Osteocyte (in vitro differentiated cells): ENCODE measurements around the gene TTLL10. TPM values are rescaled to one million over a fixed set of nuclear protein-coding genes. Genes with fewer than 3 reads are reported as not detected.

ENCODE experiments used
- DNase-seq: peaks from one replicate; pipeline ENCODE4 v3.0.0; 2021; ENCODE audit warnings: mixed read lengths; ENCODE audit not compliant: unreplicated experiment; ENCODE audit errors: extremely low spot score
- H3K27ac Mint-ChIP-seq: one replicate; pipeline ENCODE4 v1.8.0; 2021; ENCODE audit warnings: mild to moderate bottlenecking, mixed read lengths; ENCODE audit not compliant: unreplicated experiment
- H3K27me3 Mint-ChIP-seq: one replicate; pipeline ENCODE4 v1.8.0; 2021; ENCODE audit warnings: mixed read lengths; ENCODE audit not compliant: unreplicated experiment
- H3K36me3 Mint-ChIP-seq: one replicate; pipeline ENCODE4 v1.8.0; 2021; ENCODE audit warnings: mixed read lengths; ENCODE audit not compliant: unreplicated experiment
- H3K4me1 Mint-ChIP-seq: one replicate; pipeline ENCODE4 v1.8.0; 2021; ENCODE audit warnings: mixed read lengths; ENCODE audit not compliant: unreplicated experiment
- H3K4me3 Mint-ChIP-seq: one replicate; pipeline ENCODE4 v1.8.0; 2021; ENCODE audit warnings: mild to moderate bottlenecking, moderate library complexity, mixed read lengths; ENCODE audit not compliant: unreplicated experiment
- H3K9me3 Mint-ChIP-seq: one replicate; pipeline ENCODE4 v1.8.0; 2021; ENCODE audit warnings: mixed read lengths; ENCODE audit not compliant: unreplicated experiment
- long read RNA-seq: library from polyadenylated mRNA; unstranded; transcript quantifications from one replicate; pipeline ENCODE4 v2.0.0, GENCODE V29; 2021
- total RNA-seq: library from RNA; stranded (reverse); gene quantifications from 2 replicates; pipeline ENCODE4 v1.2.1, GENCODE V29; 2021
- TF ChIP-seq, protein P1 (sequence below): fragments of 200-600 bp; sonication (generic); IDR thresholded peaks from 2 replicates; pipeline ENCODE4 v1.5.0; 2021; ENCODE audit warnings: antibody characterized with exemption, mild to moderate bottlenecking, moderate library complexity

Gene TTLL10, protein sequence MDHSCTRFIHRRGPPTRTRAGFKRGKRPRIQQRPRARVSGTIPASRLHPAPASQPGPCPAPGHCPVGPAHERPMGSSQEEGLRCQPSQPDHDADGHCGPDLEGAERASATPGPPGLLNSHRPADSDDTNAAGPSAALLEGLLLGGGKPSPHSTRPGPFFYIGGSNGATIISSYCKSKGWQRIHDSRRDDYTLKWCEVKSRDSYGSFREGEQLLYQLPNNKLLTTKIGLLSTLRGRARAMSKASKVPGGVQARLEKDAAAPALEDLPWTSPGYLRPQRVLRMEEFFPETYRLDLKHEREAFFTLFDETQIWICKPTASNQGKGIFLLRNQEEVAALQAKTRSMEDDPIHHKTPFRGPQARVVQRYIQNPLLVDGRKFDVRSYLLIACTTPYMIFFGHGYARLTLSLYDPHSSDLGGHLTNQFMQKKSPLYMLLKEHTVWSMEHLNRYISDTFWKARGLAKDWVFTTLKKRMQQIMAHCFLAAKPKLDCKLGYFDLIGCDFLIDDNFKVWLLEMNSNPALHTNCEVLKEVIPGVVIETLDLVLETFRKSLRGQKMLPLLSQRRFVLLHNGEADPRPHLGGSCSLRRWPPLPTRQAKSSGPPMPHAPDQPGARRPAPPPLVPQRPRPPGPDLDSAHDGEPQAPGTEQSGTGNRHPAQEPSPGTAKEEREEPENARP
- total RNA-seq: not detected in 2 replicates
- long read RNA-seq: 0 reads

DNA sequence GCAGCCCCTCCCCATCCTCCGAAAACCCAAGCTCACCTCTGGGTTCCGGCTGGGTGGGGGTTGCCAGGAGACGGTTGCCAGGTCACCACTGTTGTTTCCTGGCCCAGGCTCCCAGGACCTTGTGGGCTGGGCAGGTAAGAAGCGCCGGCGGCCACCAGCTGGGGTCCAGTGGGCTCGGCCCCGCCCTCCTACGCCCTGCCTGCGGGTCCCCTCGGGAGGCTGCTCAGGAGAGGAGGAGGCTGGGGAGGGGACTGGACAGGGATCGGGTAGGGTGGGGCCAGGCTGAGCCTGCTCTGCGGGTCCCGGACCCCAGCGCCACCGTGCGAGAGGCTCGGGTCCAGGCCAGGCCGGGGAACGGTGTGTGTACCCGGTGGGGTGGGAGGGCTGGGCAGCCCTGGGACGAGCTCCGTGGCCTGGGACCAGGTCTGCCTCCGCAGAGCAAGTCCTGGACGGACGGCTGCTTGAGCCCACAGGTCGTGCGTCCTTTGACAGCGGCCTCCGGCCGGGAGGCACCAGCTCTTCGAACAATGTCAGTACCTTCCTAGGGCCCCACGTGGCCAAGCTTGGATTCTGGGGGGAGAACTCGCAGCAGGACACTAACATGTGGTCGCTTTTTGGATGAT lies at the start of gene TTLL10:
TTLL10 (plus strand) TSS at position 88 of the 623 bp plus-strand sequence. CDS start 5,336 bp downstream, outside the sequence.
- TF ChIP-seq, protein P1, sequence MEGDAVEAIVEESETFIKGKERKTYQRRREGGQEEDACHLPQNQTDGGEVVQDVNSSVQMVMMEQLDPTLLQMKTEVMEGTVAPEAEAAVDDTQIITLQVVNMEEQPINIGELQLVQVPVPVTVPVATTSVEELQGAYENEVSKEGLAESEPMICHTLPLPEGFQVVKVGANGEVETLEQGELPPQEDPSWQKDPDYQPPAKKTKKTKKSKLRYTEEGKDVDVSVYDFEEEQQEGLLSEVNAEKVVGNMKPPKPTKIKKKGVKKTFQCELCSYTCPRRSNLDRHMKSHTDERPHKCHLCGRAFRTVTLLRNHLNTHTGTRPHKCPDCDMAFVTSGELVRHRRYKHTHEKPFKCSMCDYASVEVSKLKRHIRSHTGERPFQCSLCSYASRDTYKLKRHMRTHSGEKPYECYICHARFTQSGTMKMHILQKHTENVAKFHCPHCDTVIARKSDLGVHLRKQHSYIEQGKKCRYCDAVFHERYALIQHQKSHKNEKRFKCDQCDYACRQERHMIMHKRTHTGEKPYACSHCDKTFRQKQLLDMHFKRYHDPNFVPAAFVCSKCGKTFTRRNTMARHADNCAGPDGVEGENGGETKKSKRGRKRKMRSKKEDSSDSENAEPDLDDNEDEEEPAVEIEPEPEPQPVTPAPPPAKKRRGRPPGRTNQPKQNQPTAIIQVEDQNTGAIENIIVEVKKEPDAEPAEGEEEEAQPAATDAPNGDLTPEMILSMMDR: no peak
- Mint-ChIP-seq H3K4me3 (no peak within 1 kb of the TSS), H3K4me1 (peaks cover 6% of the 10 kb centered on the region), H3K36me3 (no peaks in the 10 kb centered on the region), H3K9me3 (no peaks in the 10 kb centered on the region), H3K27me3 (peaks cover 15% of the 10 kb centered on the region), H3K27ac (no peak within 1 kb of the TSS)
- no peak for DNase-seq

DNA sequence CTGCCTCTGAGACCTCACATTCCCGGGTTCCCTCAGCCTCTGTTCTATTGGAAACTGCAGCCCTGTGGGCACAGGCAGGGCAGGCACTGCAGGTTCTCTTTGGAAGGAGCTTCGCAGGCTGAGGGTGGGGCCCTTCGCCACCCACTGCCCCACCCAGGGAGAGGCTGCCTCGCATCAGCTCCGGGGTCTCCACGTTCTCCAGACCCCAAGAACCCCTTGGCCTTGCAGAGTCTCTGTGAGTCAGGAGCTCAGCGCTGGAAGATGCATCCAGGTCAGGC lies 49.2 kb upstream of the TTLL10 start:
- TF ChIP-seq, protein P1: no peak
- no peak overlapping the region for H3K27ac Mint-ChIP-seq
- H3K27me3 Mint-ChIP-seq: no peaks in the 10 kb centered on the region
- no peak for DNase-seq
- no peaks in the 10 kb centered on the region for H3K36me3 Mint-ChIP-seq
- H3K4me3 Mint-ChIP-seq: no peak overlapping the region
- H3K4me1 Mint-ChIP-seq: peaks cover 3% of the 10 kb centered on the region
- H3K9me3 Mint-ChIP-seq: no peaks in the 10 kb centered on the region

GRCh38 chr1:1124786-1125642 lies 48.7 kb upstream of the TTLL10 start:
- no peaks in the 10 kb centered on the region for H3K9me3 Mint-ChIP-seq
- H3K4me3 Mint-ChIP-seq: no peak overlapping the region
- no peak for DNase-seq
- no peak overlapping the region for H3K27ac Mint-ChIP-seq
- H3K36me3 Mint-ChIP-seq: no peaks in the 10 kb centered on the region
- no peaks in the 10 kb centered on the region for H3K27me3 Mint-ChIP-seq
- TF ChIP-seq, protein P1: no peak
- H3K4me1 Mint-ChIP-seq: peaks cover 3% of the 10 kb centered on the region

DNA sequence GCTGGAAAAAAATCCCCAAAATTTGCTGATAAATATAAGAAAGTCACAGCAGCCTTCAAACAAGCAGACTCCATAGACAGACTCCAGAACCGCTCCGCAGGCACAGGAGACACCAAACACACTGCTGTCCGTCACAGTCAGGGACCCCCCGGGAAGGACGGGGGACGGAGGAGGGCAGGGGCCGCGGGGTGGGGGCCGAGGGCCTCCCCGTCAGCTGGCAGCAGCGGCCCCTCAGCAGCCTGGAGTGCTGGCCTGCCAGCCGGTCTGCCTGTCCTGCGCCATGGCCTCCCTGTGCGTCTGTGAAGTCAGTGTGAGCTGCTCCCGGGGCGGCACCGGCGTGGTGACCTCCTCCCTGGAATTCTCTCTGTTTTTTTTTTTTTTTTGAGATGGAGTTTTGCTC lies 47.7 kb upstream of the TTLL10 start:
- no peak overlapping the region for H3K4me3 Mint-ChIP-seq
- peaks cover under 1% of the 10 kb centered on the region for H3K27me3 Mint-ChIP-seq
- no peak for DNase-seq
- TF ChIP-seq, protein P1: no peak
- no peak overlapping the region for H3K27ac Mint-ChIP-seq
- peaks cover 3% of the 10 kb centered on the region for H3K4me1 Mint-ChIP-seq
- no peaks in the 10 kb centered on the region for H3K9me3 Mint-ChIP-seq
- no peaks in the 10 kb centered on the region for H3K36me3 Mint-ChIP-seq
